Activated naive CD4-positive, alpha-beta T cell treated with anti-CD3 and anti-CD28 coated beads for 36 hours (primary cell): ENCODE measurements around the gene AIP. TPM values are rescaled to one million over a fixed set of nuclear protein-coding genes. Genes with fewer than 3 reads are reported as not detected.

Source experiments
- CTCF ChIA-PET: fragments of 350-600 bp; sonication (Branson Sonifier 250); formaldehyde crosslinking; loops from one replicate; lab custom pipeline; 2021; ENCODE audit warnings: antibody characterized with exemption; lab: Charles Lee
- DNase-seq: peaks from one replicate; pipeline ENCODE4 v3.0.0-alpha.2; 2020
- H3K27ac Mint-ChIP-seq: one replicate; pipeline ENCODE4 v1.8.0; 2021; ENCODE audit warnings: mild to moderate bottlenecking, mixed read lengths
- H3K27me3 Mint-ChIP-seq: one replicate; pipeline ENCODE4 v1.8.0; 2021; ENCODE audit warnings: low read depth, mixed read lengths
- H3K36me3 Mint-ChIP-seq: one replicate; pipeline ENCODE4 v1.8.0; 2021; ENCODE audit warnings: low read depth, mixed read lengths
- H3K4me1 Mint-ChIP-seq: one replicate; pipeline ENCODE4 v1.8.0; 2021; ENCODE audit warnings: low read depth, mixed read lengths
- H3K4me3 Mint-ChIP-seq: one replicate; pipeline ENCODE4 v1.8.0; 2021; ENCODE audit warnings: mild to moderate bottlenecking, moderate library complexity, mixed read lengths
- H3K9me3 Mint-ChIP-seq: one replicate; pipeline ENCODE4 v1.8.0; 2021; ENCODE audit warnings: mixed read lengths
- intact Hi-C: fragments of 100-400 bp; cut with micrococcal nuclease; formaldehyde crosslinking; loops from one replicate; pipeline ENCODE4 v1.15.1; 2023
- total RNA-seq, 2 experiments: library from RNA; stranded (reverse); gene quantifications; one replicate each; pipeline ENCODE4 v1.2.3, GENCODE V29; 2021

The AIP gene
- total RNA-seq, 2 experiments from 2014 or later = 163 to 166 TPM

GRCh38 chr11:67439321-67440228, 43.3 kb upstream of the AIP start:
- Mint-ChIP-seq H3K4me1 (peaks cover 56% of the 10 kb centered on the region), H3K27ac (peak overlapping the region; percentile 95), H3K4me3 (peak overlapping the region; percentile 90), H3K9me3 (no peaks in the 10 kb centered on the region), H3K36me3 (peaks cover 36% of the 10 kb centered on the region), H3K27me3 (no peaks in the 10 kb centered on the region)
- intact Hi-C loops = loop anchor here (1.0 to 2.0 kb wide), 4 partner anchors 19 to 67 kb away; partner anchors contain the start of gene TMEM134
- CTCF ChIA-PET = interaction anchor here (0.6 to 3.8 kb wide), 9 partner anchors 11 to 94 kb away, joined by 3 to 20 read pairs (median 5); partner anchors contain the start of genes CDK2AP2 and PPP1CA
- peak; percentile 77 for DNase-seq

- intact Hi-C loops = no loop called here
- peaks cover 33% of the 10 kb centered on the region for H3K36me3 Mint-ChIP-seq
- DNase-seq = peak; percentile 60
Measured at GRCh38 chr11:67440229-67441097, 42.4 kb upstream of the AIP start.

GRCh38 chr11:67441098-67441563, 41.7 kb upstream of the AIP start:
- peak; percentile 18 for DNase-seq
- peaks cover 30% of the 10 kb centered on the region for H3K36me3 Mint-ChIP-seq
- intact Hi-C loops = no loop called here
- H3K4me3 Mint-ChIP-seq = no peak overlapping the region
- CTCF ChIA-PET = no interaction called here
- peak overlapping the region; percentile 53 for H3K27ac Mint-ChIP-seq
- H3K27me3 Mint-ChIP-seq = no peaks in the 10 kb centered on the region
- no peaks in the 10 kb centered on the region for H3K9me3 Mint-ChIP-seq
- H3K4me1 Mint-ChIP-seq = peaks cover 63% of the 10 kb centered on the region

More at GRCh38 chr11:67440229-67441097, 42.4 kb upstream of the AIP start:
- peak overlapping the region; percentile 95 for H3K27ac Mint-ChIP-seq
- H3K9me3 Mint-ChIP-seq = no peaks in the 10 kb centered on the region
- H3K4me3 Mint-ChIP-seq = peak overlapping the region; percentile 90
- no peaks in the 10 kb centered on the region for H3K27me3 Mint-ChIP-seq
- CTCF ChIA-PET = interaction anchor here (1.7 to 3.0 kb wide), 2 partner anchors 28 to 32 kb away, joined by 5 to 18 read pairs; no protein-coding TSS in a partner anchor
- peaks cover 60% of the 10 kb centered on the region for H3K4me1 Mint-ChIP-seq

DNA sequence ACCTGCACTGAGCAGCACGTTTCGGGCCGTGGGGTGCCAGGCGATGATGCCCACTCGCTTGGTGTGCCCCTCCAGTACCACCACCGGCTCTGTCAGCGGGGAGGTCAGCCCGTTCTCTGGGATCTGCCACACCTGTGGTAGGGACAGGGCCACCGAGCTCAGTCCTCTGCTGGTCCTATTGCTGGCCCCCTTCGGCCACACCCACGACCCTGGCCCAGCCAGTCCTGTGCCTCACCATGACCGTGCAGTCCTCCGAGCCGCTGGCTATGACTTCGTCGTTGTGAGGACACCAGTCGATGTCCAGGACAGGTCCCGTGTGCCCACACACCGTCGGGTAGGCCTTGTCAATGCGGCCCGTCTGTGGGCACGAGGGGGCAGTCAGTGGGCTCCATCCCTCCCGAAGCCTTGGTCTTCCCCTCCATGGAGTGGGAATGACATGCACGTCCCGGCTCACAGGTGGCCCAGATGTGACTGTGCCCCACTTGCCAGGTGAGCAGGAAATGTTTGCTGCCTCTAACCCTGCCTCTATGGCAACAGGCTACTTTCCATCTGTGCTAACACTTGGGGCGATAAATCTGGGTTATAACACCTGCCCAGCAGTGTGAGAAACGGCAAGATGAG, 41.0 kb upstream of the AIP start:
- Mint-ChIP-seq H3K4me1 (peaks cover 65% of the 10 kb centered on the region), H3K4me3 (peak overlapping the region; percentile 60), H3K27me3 (no peaks in the 10 kb centered on the region), H3K9me3 (no peaks in the 10 kb centered on the region), H3K27ac (peak overlapping the region; percentile 62), H3K36me3 (peaks cover 26% of the 10 kb centered on the region)
- intact Hi-C loops = no loop called here
- CTCF ChIA-PET = no interaction called here
- peak; percentile 15 for DNase-seq

GRCh38 chr11:67442504-67443404, 40.1 kb upstream of the AIP start:
- Mint-ChIP-seq H3K9me3 (no peaks in the 10 kb centered on the region), H3K4me3 (peak overlapping the region; percentile 60), H3K4me1 (peaks cover 74% of the 10 kb centered on the region), H3K27ac (peak overlapping the region; percentile 62), H3K36me3 (peaks cover 19% of the 10 kb centered on the region), H3K27me3 (no peaks in the 10 kb centered on the region)
- no peak for DNase-seq
- intact Hi-C loops = no loop called here
- CTCF ChIA-PET = no interaction called here

GRCh38 chr11:67445515-67445914, 37.3 kb upstream of the AIP start:
- DNase-seq = no peak
- Mint-ChIP-seq H3K4me1 (peaks cover 74% of the 10 kb centered on the region), H3K36me3 (no peaks in the 10 kb centered on the region), H3K27ac (peak overlapping the region; percentile 84), H3K9me3 (no peaks in the 10 kb centered on the region), H3K27me3 (no peaks in the 10 kb centered on the region), H3K4me3 (no peak overlapping the region)
- CTCF ChIA-PET = no interaction called here
- intact Hi-C loops = no loop called here

- H3K9me3 Mint-ChIP-seq = no peaks in the 10 kb centered on the region
- CTCF ChIA-PET = no interaction called here
- no peak overlapping the region for H3K4me3 Mint-ChIP-seq
- no peak for DNase-seq
- no peaks in the 10 kb centered on the region for H3K36me3 Mint-ChIP-seq
- intact Hi-C loops = no loop called here
- no peak overlapping the region for H3K27ac Mint-ChIP-seq
- peaks cover 63% of the 10 kb centered on the region for H3K4me1 Mint-ChIP-seq
- no peaks in the 10 kb centered on the region for H3K27me3 Mint-ChIP-seq
Measured at GRCh38 chr11:67448220-67448609, 34.6 kb upstream of the AIP start.

DNA sequence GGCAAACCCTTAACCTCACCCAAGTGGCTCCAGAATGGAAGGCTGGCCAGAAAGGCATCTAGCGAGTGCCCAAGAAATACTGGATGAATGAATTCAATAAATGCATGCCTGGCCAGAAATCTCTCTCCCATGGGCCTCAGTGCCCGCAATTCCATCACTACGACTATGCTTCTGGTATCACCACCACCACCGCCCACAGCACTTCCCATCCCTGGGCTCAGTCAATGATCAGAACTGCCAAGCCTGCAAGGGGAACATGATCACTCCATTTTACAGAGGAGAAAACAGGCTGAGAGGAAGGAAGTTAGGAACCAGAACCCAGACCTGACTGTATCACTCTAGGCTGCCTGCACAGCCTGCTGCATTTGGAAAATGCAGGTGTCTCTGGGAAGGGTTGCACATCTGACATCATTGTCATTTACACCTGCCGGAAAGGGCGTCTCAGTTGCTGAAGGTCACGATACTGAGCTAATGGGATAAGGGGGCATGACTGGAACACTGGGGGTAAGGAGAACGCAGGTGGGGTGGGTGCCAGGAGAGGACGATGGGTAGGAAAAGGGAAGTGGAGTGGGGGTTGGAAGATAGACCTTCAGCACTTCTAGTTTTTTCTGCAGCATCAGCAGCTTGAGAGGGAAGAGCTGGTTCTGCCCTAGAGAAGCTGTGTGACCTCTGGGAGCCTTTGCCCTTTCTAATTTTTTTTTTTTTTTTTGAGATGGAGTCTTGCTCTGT, 33.5 kb upstream of the AIP start:
- intact Hi-C loops = no loop called here
- CTCF ChIA-PET = interaction anchor here (1.2 to 1.5 kb wide), 2 partner anchors 10 to 36 kb away, joined by 3 to 6 read pairs; no protein-coding TSS in a partner anchor
- no peaks in the 10 kb centered on the region for H3K27me3 Mint-ChIP-seq
- H3K9me3 Mint-ChIP-seq = no peaks in the 10 kb centered on the region
- no peaks in the 10 kb centered on the region for H3K36me3 Mint-ChIP-seq
- no peak overlapping the region for H3K27ac Mint-ChIP-seq
- no peak for DNase-seq
- no peak overlapping the region for H3K4me3 Mint-ChIP-seq
- H3K4me1 Mint-ChIP-seq = peaks cover 56% of the 10 kb centered on the region

- intact Hi-C loops = no loop called here
- Mint-ChIP-seq H3K36me3 (no peaks in the 10 kb centered on the region), H3K4me1 (peaks cover 40% of the 10 kb centered on the region), H3K27me3 (no peaks in the 10 kb centered on the region), H3K27ac (no peak overlapping the region), H3K9me3 (no peaks in the 10 kb centered on the region), H3K4me3 (no peak overlapping the region)
- CTCF ChIA-PET = interaction anchor here (0.6 to 1.5 kb wide), 3 partner anchors 8 to 290 kb away, joined by 3 to 6 read pairs (median 3); no protein-coding TSS in a partner anchor
- no peak for DNase-seq
Measured at GRCh38 chr11:67450796-67451657, 31.8 kb upstream of the AIP start.

GRCh38 chr11:67451658-67451976, 31.2 kb upstream of the AIP start:
- no peak for DNase-seq
- Mint-ChIP-seq H3K36me3 (no peaks in the 10 kb centered on the region), H3K4me3 (no peak overlapping the region), H3K27ac (no peak overlapping the region), H3K27me3 (no peaks in the 10 kb centered on the region), H3K4me1 (peaks cover 34% of the 10 kb centered on the region), H3K9me3 (no peaks in the 10 kb centered on the region)
- intact Hi-C loops = no loop called here
- CTCF ChIA-PET = no interaction called here
